ENCODE data around the gene TNK2.

DNA sequence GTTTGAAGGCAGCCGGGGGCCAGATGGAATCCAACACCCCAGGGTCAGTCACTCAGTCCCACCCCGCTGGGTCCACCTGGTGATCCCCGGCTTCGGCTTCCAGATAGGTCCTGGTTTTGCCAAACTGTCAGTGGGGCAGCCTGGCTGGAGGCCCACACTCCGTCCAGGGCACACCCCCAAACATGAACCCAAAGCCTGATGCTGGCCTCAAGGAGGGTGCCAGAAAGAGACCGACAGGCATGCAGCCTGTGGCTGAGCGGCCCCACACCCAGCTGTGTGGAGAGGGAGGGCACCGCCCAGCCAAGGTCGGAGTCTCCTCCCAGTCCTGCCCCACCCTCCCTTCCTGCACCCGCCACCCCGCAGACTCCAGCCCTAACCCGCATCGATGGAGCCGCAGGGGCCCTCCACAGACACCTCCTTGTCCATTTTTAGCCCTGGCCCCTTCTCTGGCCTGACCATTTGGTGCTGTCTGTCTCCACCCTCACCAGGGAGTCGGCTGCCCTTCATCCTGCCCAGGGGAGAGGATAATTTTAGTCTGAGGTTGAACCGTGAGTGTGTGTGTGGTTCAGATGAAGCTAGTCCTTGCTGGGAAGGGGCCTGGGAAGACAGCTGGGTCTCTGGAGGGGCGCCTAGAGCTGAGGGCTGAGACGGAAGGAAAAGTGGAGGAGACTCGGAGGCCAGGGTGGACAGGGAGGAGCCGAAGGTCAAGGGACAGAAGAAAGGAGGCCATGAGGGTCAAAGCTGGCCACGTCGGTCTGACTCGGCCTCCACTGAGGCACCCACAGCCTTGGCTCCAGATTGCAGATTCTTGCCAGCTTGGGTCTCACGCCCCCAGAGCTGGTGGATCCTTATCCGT is 23.1 kb downstream of the TNK2 start:
- TF ChIP-seq, protein P1, sequence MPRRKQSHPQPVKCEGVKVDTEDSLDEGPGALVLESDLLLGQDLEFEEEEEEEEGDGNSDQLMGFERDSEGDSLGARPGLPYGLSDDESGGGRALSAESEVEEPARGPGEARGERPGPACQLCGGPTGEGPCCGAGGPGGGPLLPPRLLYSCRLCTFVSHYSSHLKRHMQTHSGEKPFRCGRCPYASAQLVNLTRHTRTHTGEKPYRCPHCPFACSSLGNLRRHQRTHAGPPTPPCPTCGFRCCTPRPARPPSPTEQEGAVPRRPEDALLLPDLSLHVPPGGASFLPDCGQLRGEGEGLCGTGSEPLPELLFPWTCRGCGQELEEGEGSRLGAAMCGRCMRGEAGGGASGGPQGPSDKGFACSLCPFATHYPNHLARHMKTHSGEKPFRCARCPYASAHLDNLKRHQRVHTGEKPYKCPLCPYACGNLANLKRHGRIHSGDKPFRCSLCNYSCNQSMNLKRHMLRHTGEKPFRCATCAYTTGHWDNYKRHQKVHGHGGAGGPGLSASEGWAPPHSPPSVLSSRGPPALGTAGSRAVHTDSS (CRISPR knock-in tag; conservative IDR thresholded peaks at IDR 0.05) = no peak
- no peak for TF ChIP-seq JUN (CRISPR knock-in tag; IDR thresholded peaks at IDR 0.05)
- TF ChIP-seq SOX13 (IDR thresholded peaks at IDR 0.05) = no peak
- TF ChIP-seq SOX13 (CRISPR knock-in tag; conservative IDR thresholded peaks at IDR 0.05 in 1 of 2, IDR thresholded peaks at IDR 0.05 in 1 of 2) = no peak
